SK-N-DZ (cell line): ENCODE measurements around the gene ATP6V0D1.
A peak's percentile ranks its signal among the peaks of the same experiment; 100 is the strongest.

ENCODE experiments used
- DNase-seq: peaks from one replicate; pipeline ENCODE4 v3.0.0-alpha.2; 2015; ENCODE audit warnings: low spot score

The ATP6V0D1 gene

GRCh38 chr16:67407788-67408452, 73.0 kb downstream of the ATP6V0D1 start:
- no peak for DNase-seq

DNA sequence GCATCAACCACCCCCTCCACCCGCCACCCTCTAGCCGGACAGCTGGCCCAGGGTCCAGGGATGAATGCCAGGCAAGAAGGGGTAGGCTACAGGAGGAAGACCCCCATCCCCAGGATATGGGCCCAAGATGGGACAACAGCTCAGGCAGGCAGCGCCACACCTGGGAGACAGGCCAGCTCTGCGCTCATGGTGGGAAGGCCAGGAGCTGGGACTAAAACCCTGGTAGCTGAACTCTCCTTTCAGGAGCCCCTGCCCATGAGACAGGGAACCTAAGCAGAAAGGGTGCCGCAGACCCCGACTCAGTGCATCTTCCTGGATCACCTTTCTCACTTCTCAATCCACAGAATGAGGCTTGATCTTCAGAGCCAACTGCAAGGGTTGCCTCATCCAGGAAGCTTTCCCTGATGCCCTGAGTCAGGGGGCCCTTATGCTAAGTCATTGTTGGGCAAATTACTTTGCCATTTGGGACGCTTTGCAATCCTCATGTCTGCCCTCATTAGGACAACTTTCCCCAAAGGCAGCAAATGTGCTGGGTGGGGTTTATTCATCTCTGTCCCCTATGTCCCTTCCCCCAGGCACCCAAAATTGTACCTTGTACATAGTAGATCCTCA, 73.7 kb downstream of the ATP6V0D1 start:
- no peak for DNase-seq

GRCh38 chr16:67406111-67406971, 74.6 kb downstream of the ATP6V0D1 start:
- DNase-seq = no peak

DNA sequence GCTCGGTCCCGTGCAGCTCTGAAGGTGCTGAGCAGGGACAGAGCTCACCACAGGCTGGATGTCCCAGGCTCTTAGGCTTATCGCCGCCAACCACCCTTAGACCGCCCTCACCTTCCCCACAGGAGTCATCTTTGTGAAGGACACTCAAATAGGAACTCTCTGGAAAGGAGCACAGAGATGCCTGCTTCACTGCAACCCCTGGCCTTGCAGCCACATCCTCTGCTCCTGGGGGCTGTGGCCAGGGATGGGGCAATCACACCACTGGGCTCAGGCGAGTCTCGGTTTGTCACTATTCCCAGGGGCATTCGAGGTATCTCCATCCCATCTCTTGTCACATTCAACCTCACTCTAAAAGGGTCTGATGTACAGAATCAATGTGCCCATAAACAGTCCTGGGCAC, 75.6 kb downstream of the ATP6V0D1 start:
- no peak for DNase-seq

DNA sequence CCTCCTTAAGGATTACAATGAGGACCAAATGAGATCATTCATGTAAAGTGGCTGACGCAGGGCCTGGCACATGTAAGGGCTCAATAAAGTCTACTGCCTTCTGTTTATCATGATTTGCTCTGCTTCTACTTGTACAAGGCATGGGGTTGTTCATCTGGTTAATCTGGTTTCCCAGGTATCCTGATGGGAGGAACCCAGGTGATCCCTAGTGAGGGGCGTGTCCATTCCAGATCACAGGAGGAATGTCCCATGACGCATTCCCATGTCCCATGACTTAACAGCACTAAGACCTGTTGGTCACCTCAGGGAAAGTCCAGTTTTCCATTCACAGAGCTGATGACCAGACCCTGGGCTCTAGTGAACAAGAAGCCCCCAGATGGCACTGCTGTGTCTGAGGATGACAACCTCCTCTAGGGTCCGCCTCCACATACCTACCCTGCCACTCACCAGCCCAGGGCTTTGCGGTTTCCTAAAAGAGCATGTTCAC, 76.2 kb downstream of the ATP6V0D1 start:
- DNase-seq = no peak

DNA sequence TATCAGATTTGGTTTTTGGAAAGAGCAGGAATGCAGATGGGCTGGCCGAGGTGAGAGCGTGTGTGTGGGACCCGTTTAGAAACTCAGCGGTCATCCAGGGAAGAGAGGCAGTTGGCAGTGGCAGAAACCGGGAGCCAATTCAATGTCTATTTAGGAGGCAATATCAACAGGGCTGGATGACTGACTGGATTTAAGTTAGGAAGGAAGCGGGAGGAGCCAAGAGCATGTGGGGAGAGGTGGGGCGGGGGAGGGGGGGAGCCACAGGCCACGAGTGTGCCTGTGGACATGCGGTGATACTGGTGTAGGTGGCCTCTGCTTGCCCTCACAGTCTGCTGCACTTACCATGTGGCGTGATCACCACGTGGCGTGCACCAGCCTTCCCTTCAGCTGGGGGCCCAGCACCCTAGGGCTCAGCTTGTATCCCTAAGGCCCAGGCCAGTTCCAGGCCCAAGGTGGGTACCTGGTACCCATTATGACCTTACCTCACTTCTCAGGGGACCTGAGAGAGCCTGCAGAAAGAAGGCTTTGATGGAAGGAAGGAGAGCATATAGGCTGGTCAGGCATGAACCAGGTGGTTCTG, 76.9 kb downstream of the ATP6V0D1 start:
- no peak for DNase-seq

DNA sequence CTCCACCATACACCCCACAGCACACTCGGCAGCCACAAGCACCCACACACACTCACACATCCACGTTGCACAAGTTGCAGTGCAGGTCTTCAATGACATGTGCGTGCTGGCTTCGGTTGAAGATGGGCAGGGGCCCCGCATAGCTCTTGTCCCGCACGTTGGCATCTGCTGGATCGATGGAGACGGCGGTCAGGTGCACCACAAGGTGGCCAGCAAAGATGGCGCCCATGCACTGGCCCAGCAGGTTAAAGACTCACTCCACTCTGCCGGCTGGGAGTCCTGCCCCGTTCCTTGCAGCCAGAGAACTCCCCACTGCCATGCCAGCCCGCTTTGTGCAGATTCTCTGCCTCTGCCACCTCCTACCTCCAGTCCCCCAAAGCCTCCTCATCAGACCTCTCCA, 80.1 kb downstream of the ATP6V0D1 start:
- no peak for DNase-seq

DNA sequence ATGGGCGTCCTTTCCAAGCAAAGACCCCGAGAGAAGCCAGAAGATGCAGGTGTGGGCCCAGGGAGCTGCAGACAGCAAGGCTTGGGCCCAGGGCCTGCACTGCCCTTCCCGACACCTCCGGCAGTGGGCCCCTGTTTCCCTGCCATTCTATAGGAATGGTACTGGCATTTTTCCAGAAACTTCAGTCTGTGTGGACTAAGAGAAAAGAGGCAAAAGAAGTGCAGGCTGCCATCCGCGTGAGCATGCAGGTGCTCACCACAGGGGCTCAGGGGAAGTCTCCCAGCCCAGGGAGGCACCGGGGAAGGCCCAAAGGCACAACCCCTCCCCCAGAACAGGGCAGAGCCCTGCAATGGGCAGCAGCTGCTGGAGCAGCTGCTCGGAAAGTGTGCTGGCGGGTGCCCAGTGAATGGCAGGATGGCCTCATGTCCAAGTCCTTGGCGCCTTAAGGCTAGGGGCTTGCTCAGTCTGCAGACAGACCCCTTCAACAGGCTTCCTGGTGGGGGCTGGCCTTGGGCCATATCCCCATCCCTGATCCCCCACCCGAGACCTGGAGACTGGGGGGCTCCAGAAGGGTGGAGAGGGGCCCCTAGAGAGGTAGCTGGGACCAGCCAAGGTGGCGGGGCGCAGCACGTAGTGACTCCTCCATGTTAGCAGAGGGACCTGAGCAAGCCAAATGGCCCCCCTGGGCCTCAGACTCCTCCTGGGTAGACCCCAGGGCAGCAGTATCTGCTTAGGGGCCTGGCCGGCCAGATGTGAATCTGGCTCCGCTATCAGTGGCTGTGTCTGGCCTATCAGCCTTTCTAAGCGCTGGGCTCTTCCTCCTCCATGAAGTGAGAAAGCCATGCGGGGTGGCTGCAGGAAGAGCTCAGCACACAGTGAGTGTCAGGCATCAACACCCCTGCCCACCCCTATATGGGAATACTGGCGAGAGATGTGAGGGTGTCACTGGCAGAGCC, 80.9 kb downstream of the ATP6V0D1 start:
- DNase-seq = peak; percentile 39

DNA sequence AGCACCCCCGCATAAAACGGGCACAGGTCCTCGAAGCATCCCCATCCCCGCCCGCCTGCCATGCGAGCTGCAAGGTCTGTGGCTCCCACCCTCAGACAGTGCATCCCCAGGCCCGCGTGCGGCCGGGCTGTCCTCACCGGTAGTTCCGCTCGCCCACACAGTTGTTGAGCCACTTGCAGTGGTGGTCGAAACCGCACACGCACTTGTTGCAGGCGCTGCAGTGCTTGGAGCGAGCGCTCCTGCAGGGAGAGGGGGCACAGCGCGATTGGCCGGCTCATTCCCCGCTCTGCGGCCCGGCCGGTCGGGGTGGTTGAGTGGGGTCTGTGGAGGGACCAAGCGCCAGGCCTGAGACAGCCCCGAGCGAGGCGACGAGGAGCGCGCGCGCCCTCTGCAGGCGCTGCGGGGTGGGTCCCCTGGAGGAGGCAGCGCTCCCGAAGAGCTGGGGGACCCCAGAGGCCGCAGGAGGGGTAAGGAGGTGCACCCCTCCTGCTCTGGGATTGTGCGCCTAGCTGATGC, 81.7 kb downstream of the ATP6V0D1 start:
- no peak for DNase-seq

DNA sequence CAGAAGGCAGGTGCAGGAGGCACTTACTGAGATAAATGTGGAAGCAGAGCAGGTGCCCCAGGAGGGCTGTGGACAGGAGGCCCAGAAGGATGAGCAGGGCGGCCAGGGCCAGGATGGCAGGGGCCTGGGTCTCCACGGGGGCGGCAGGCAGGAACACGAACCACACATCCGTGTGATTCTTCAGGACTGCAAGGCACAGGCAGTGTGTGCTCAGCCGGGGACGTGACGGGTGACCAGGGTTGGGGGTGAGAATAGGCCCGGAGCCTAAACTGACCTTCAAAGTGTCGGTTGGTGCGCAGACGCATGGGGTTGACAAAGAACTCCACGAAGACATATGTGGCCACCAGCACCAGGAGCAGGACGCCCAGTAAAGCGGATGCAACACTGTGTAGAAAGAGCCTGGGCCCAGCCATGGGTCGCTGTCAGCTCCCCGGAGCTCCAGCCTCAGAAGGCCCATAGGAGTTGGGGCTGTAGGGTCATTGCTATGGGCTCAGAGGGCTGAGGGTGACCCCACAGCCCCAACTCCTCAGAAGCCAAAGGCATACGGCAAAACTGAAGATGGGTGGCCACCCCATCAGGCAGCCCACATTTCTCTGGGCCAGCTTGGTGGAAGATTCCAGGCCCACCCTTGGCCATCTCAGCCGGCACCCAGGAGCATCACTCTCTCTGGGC, 82.3 kb downstream of the ATP6V0D1 start:
- no peak for DNase-seq

DNA sequence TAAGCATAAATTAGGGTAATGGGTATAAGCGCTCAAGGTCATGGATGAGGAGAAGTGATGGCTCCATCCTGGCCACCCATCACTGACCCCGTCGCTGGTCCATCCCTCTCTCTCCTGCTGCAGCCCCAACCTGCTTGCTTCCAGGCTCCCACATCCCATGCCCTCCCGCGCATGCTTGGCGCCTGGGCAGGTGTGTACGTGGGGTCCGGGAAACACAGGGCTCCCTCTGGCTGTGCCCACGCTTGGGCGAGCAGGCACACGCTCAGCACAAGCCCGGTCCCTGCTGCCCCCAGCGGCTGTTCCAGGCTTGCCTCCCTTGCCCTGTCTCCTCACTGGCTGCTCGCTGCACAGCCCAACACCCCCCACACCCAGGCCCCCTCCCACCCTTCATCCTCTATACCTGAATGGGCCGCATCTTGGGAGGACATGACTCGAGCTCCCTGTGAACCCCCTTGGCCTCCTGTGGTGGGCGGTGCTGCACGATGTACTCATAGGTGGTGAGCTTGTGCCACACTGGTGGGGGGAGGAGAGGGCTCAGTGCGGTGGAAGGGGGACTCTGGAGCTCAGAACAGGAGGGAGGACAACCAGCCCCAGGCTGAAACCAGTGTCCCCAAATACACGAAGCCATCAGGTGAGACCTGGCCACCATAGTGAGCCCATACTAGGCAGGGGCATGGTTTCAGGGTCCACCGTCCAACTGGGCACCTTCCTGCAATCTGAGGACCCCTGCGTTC, 83.0 kb downstream of the ATP6V0D1 start:
- no peak for DNase-seq

- no peak for DNase-seq
Measured at GRCh38 chr16:67397036-67397801, 83.7 kb downstream of the ATP6V0D1 start.

- DNase-seq = peak; percentile 88
Measured at GRCh38 chr16:67396159-67397035, 84.6 kb downstream of the ATP6V0D1 start.

- peak; percentile 86 for DNase-seq
Measured at GRCh38 chr16:67395458-67396158, 85.3 kb downstream of the ATP6V0D1 start.

DNA sequence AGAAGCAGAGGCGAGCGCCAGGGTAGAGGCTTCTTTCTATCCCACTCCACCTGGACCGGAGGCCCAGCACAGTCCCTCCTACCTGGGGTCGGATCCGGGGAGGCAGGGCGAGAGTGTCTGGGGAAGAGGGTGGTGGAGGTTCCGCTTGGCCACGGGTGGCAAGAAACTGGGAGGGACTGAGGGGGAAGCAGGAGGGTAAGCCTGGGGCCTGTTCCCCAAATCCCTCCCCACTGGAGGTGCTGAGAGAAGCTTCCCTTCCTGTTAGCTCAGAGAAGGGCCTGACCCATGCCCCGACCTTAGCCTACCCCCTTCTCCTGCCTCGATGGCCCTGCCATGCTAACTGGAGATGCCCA, 85.9 kb downstream of the ATP6V0D1 start:
- no peak for DNase-seq

DNA sequence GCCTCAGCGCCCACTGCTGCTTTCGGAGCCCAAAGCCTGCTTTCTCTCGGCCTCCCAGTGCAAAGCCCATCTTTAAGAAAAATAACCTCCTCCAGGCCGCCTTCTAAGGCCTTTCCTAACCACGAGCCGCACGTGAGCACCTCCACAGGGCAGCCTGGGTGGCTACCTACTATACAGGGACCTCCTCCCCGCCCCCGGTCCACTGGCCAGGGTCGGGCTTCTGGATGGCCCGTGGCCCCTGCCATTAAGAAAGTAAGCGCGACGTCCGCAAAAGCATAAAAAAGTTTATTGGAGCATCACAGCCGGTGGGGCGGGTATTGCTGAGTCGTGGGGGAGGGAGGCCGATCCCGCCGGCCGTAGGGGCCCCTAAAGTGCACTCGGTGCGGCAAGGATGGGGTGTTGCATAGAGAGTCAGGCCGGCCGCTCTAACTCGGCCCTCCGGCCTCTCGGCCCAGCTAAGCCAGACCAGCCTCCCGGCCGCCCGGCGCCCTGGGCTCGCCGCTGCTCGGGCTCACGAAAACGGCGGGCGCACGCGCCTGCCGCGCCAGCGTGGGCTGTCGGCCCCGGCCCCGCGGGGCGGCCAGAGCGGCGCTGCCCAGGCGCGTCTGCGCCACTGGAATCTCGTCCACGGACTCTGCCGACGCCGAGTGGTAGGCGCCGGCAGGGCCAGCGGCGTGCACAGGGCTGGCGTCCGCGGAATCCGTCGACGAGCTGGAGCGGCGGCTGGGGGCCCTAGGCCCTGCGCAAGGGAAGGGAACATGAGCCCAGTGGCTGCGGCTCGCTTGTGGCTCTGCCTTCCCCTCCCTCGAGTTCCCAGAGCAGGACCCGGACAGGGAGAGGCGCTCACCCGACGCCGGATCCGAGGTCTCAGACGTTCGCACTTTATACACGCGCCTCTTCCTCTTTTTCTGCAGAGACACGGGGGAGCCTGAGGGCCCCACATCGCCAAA, 86.5 kb downstream of the ATP6V0D1 start:
- no peak for DNase-seq
